Activated CD4-positive, alpha-beta memory T cell treated with anti-CD3 and anti-CD28 coated beads for 36 hours (primary cell): ENCODE data around the gene INTS11. TPM values are rescaled to one million over a fixed set of nuclear protein-coding genes. Genes with fewer than 3 reads are reported as not detected.
"Not testable (repeated sequence)": the region's sequence is repeated elsewhere in the genome, so short reads cannot be mapped to it uniquely, and the experiment has no call there.

Experiments
- CTCF ChIA-PET: fragments of 350-600 bp; sonication (Branson Sonifier 250); formaldehyde crosslinking; loops from one replicate; lab custom pipeline; 2021; ENCODE audit warnings: antibody characterized with exemption, inconsistent platforms; lab: Charles Lee
- POLR2A ChIA-PET: fragments of 350-600 bp; sonication (Branson Sonifier 250); formaldehyde crosslinking; loops from one replicate; lab custom pipeline; 2021; ENCODE audit warnings: antibody characterized with exemption; lab: Charles Lee
- DNase-seq: peaks from one replicate; pipeline ENCODE4 v3.0.0-alpha.2; 2020
- H3K27ac Mint-ChIP-seq: one replicate; pipeline ENCODE4 v1.8.0; 2021; ENCODE audit warnings: mixed read lengths
- H3K27me3 Mint-ChIP-seq: one replicate; pipeline ENCODE4 v1.8.0; 2021; ENCODE audit warnings: mixed read lengths
- H3K36me3 Mint-ChIP-seq: one replicate; pipeline ENCODE4 v1.8.0; 2021; ENCODE audit warnings: mixed read lengths
- H3K4me1 Mint-ChIP-seq: one replicate; pipeline ENCODE4 v1.8.0; 2021; ENCODE audit warnings: low read depth, mixed read lengths
- H3K4me3 Mint-ChIP-seq: one replicate; pipeline ENCODE4 v1.8.0; 2021; ENCODE audit warnings: mild to moderate bottlenecking, mixed read lengths
- H3K9me3 Mint-ChIP-seq: one replicate; pipeline ENCODE4 v1.8.0; 2021; ENCODE audit warnings: mixed read lengths
- intact Hi-C: fragments of 100-400 bp; cut with micrococcal nuclease; formaldehyde crosslinking; loops from one replicate; pipeline ENCODE4 v1.15.1; 2023
- total RNA-seq, 2 experiments: library from RNA; stranded (reverse); gene quantifications; one replicate each; pipeline ENCODE4 v1.2.3, GENCODE V29; 2021

Gene INTS11
- total RNA-seq, 2 experiments from 2014 or later = 107 to 120 TPM

DNA sequence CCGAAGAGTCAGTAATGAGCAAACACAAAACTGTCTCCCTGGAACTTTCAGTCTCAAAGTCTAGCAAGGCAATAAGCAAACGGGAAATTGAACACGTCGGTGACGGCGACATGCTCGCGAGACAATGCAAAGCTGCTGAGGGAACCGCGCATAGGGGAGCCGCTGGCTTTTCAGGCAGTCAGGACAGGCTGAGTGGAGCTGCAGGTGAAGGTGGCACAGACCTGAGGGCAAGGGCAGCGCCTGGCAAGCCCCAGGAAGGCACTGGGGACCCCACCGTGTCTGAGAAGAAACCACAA, 4.9 kb downstream of the INTS11 start:
- intact Hi-C loops = no loop called here
- Mint-ChIP-seq H3K9me3 (no peaks in the 10 kb centered on the region), H3K27me3 (no peaks in the 10 kb centered on the region), H3K4me1 (peaks cover 23% of the 10 kb centered on the region), H3K27ac (no peak overlapping the region), H3K4me3 (no peak overlapping the region), H3K36me3 (peaks cover 14% of the 10 kb centered on the region)
- ChIA-PET CTCF (no interaction called here), POLR2A (interaction anchor here (1.7 kb wide), 1 partner anchor 13 kb away, joined by 4 read pairs; no protein-coding TSS in a partner anchor)
- no peak for DNase-seq

DNA sequence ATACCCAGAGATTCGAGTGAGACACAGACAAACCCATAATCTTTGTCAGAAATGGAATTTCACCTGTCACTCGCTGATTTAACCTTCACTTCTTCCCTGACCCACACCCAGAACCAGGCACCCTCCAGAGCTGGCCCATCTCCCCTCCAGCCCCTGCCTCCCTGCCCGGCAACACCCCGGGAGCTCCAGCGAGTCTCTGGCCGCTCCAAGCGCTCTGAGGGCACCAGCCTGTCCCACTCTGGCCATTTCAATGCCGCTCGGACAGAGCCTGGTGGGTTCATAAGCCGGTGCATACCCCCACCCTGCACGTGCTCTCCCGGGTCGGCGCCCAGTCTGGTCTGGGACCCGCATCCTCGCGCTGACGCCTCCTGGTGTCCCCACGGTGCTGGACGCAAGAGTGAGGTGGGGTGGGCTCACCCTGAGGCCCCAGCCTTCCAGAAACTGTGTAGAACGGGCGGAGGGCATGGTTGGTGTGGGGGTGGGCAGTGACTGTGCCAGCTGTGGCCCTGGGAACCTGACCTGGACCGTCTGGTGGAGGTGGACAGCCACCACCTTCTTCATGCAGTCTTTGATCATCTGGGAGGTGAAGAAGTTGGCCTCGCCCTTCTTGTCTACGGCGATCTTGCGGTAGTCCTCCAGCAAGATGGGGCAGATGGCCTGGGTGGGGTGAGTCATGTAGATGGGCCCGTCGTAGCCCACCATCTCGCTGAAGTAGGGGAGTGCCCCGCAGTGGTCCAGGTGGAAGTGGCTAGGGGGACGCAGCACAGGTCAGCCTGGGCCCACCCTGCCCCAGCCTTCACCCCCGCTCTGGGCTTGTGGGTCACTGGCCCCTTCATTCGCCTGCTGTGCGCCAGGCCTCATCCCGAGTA, 5.4 kb downstream of the INTS11 start:
- no peak overlapping the region for H3K4me3 Mint-ChIP-seq
- H3K36me3 Mint-ChIP-seq = peaks cover 13% of the 10 kb centered on the region
- no peaks in the 10 kb centered on the region for H3K9me3 Mint-ChIP-seq
- H3K27ac Mint-ChIP-seq = no peak overlapping the region
- no peak for DNase-seq
- H3K4me1 Mint-ChIP-seq = peaks cover 21% of the 10 kb centered on the region
- CTCF ChIA-PET = no interaction called here
- intact Hi-C loops = no loop called here
- POLR2A ChIA-PET = interaction anchor here (1.7 kb wide), 1 partner anchor 13 kb away, joined by 4 read pairs; no protein-coding TSS in a partner anchor
- no peaks in the 10 kb centered on the region for H3K27me3 Mint-ChIP-seq

DNA sequence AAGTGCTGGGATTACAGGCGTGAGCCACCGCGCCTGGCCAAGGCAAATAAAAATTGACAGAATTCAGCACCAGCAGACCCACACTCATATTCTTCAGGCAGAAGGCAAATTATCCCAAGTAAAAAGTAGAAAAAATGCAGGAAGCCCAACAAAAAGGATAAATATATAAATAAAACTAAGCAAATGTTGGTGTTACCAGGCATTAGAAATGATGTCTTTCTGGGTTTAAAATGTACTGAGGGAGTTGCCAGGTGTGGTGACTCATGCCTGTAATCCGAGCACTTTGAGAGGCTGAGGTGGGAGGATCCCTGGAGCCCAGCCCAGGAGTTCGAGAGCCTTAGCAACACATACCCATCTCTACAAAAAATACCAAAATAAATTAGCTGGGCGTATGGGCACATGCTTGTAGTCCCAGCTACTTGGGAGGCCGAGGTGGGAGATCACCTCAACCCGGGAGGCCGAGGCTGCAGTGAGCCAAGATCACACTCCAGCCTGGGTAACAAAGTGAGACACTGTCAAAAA, 6.3 kb downstream of the INTS11 start:
- H3K27ac Mint-ChIP-seq = no peak overlapping the region
- peaks cover 18% of the 10 kb centered on the region for H3K36me3 Mint-ChIP-seq
- H3K27me3 Mint-ChIP-seq = no peaks in the 10 kb centered on the region
- no peaks in the 10 kb centered on the region for H3K9me3 Mint-ChIP-seq
- intact Hi-C loops = no loop called here
- H3K4me1 Mint-ChIP-seq = peaks cover 17% of the 10 kb centered on the region
- CTCF ChIA-PET = no interaction called here
- H3K4me3 Mint-ChIP-seq = no peak overlapping the region
- no peak for DNase-seq
- POLR2A ChIA-PET = no interaction called here

DNA sequence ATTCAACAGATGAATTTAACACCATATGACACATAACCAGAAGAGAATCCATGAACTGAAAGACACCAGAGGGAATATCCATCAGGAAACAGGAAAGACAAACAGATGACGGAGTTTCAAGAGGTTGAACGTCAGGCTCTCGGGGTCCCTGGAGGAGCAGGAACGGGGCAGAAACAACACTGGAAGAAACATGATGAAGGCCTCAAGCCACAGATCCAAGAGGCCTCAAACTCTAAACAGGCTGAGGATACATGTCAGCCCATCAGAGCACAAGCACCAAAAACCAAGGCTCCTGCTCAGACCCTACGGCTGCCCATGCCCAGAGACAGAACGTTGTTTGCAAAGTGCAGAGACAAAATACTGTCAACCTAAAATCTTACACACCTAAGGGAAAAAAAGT, 7.0 kb downstream of the INTS11 start:
- H3K4me1 Mint-ChIP-seq = peaks cover 12% of the 10 kb centered on the region
- ChIA-PET CTCF (no interaction called here), POLR2A (no interaction called here)
- H3K36me3 Mint-ChIP-seq = peaks cover 19% of the 10 kb centered on the region
- DNase-seq = no peak
- H3K27me3 Mint-ChIP-seq = no peaks in the 10 kb centered on the region
- H3K9me3 Mint-ChIP-seq = no peaks in the 10 kb centered on the region
- H3K27ac Mint-ChIP-seq = no peak overlapping the region
- intact Hi-C loops = no loop called here
- H3K4me3 Mint-ChIP-seq = no peak overlapping the region

DNA sequence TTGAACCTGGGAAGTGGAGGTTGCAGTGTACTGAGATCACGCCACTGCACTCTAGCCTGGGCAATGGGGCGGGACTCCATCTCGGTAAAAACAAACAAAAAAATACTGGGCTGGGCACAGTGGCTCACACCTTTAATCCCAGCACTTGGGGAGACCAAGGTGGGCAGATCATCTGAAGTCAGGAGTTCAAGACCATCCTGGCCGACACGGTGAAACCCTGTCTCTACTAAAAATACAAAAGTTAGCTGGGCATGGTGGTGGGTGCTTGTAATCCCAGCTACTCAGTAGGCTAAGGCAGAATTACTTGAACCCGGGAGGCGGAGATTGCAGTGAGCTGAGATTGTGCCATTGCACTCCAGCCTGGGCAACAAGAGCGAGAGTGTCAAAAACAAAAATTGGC, 8.3 kb downstream of the INTS11 start:
- DNase-seq, H3K9me3 Mint-ChIP-seq, H3K27ac Mint-ChIP-seq, H3K4me1 Mint-ChIP-seq, CTCF ChIA-PET, H3K27me3 Mint-ChIP-seq, POLR2A ChIA-PET, intact Hi-C loops, H3K4me3 Mint-ChIP-seq: not testable (repeated sequence)
- peaks cover 19% of the 10 kb centered on the region for H3K36me3 Mint-ChIP-seq

DNA sequence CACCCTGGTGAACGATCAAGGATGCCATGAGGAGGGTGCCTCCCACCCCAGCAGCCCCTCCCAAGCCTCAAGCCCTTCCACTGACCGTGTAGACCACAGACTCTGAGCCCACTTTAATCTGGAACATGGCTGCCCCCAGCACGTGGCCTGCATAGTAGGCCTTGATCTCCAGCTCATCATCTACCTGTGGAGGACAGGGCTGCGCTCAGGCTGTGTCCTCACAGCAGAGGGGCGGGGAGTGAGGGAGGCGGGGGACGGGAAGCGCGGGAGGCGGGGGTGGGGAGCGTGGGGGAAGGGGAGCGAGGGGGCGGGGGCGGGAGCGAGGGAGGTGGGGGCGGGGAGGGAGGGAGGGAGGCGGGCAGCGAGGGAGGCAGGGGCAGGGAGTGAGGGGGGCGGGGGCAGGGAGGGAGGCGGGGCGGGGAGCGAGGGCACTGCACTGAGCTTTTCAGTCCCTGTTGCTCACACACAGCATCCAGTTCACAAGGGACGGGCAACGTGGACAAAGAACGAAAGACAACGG, 9.0 kb downstream of the INTS11 start:
- POLR2A ChIA-PET = no interaction called here
- Mint-ChIP-seq H3K4me3 (no peak overlapping the region), H3K36me3 (peaks cover 22% of the 10 kb centered on the region), H3K4me1 (peaks cover 5% of the 10 kb centered on the region), H3K9me3 (no peaks in the 10 kb centered on the region), H3K27ac (no peak overlapping the region), H3K27me3 (no peaks in the 10 kb centered on the region)
- DNase-seq = no peak
- intact Hi-C loops = no loop called here
- CTCF ChIA-PET = interaction anchor here (1.1 kb wide), 1 partner anchor 56 kb away, joined by 3 read pairs; no protein-coding TSS in a partner anchor

DNA sequence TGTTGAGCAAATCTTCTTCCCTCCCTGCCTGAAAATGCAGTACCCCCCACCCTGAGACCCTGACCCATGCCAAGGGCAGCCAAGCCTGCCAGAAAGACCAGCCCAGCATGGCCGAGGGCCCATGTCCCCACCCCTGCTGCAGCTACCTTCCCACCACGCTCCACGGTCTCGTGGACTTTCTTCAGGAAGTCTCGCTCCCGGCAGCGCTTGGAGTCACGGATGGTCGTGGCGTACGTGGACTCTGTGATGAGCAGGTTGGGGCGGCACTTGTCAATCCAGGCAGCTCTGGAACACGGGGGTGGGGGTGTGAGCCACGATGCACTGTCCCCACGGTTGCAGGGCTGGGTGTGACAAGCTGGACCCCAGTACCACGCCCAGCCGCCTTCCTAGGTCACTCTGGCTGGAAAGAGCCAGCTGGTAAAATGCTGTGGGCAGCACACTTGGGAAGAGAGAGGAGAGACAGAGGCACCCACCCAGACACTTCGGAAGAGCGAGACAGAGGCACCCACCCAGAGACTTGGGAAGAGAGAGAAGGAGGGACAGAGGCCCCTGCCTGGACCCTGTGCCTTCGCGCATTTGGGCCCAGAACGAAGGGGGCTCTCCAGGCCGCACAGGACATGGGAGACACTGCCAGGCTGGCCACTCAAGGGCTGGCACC, 9.7 kb downstream of the INTS11 start:
- intact Hi-C loops = no loop called here
- POLR2A ChIA-PET = interaction anchor here (0.9 kb wide), 1 partner anchor 20 kb away, joined by 3 read pairs; no protein-coding TSS in a partner anchor
- CTCF ChIA-PET = interaction anchor here (1.1 kb wide), 1 partner anchor 56 kb away, joined by 3 read pairs; no protein-coding TSS in a partner anchor
- DNase-seq = no peak
- H3K4me3 Mint-ChIP-seq = no peak overlapping the region
- H3K4me1 Mint-ChIP-seq = peaks cover 3% of the 10 kb centered on the region
- H3K36me3 Mint-ChIP-seq = peaks cover 18% of the 10 kb centered on the region
- no peaks in the 10 kb centered on the region for H3K9me3 Mint-ChIP-seq
- no peak overlapping the region for H3K27ac Mint-ChIP-seq
- H3K27me3 Mint-ChIP-seq = no peaks in the 10 kb centered on the region

DNA sequence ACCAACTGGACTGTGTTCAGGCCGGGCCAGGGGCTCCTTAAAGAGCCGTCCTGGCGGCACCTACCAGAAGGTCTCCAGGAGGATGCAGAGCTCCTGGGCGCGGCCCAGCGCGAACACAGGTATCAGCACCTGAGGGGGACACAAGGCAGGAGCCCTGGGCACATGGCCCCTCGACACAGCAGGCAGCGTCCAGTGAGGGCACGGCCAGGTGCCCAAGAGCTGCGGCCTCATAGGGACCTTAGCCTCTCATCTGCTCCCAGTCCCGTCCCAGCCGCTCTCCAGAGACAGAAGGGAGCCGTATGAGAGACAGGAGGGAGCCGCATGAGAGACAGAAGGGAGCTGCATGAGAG, 10.2 kb downstream of the INTS11 start:
- Mint-ChIP-seq H3K4me3 (no peak overlapping the region), H3K27ac (no peak overlapping the region), H3K36me3 (peaks cover 15% of the 10 kb centered on the region), H3K9me3 (no peaks in the 10 kb centered on the region), H3K27me3 (no peaks in the 10 kb centered on the region), H3K4me1 (peaks cover 9% of the 10 kb centered on the region)
- POLR2A ChIA-PET = interaction anchor here (0.9 kb wide), 1 partner anchor 19 kb away, joined by 3 read pairs; no protein-coding TSS in a partner anchor
- intact Hi-C loops = no loop called here
- DNase-seq = no peak
- CTCF ChIA-PET = no interaction called here

DNA sequence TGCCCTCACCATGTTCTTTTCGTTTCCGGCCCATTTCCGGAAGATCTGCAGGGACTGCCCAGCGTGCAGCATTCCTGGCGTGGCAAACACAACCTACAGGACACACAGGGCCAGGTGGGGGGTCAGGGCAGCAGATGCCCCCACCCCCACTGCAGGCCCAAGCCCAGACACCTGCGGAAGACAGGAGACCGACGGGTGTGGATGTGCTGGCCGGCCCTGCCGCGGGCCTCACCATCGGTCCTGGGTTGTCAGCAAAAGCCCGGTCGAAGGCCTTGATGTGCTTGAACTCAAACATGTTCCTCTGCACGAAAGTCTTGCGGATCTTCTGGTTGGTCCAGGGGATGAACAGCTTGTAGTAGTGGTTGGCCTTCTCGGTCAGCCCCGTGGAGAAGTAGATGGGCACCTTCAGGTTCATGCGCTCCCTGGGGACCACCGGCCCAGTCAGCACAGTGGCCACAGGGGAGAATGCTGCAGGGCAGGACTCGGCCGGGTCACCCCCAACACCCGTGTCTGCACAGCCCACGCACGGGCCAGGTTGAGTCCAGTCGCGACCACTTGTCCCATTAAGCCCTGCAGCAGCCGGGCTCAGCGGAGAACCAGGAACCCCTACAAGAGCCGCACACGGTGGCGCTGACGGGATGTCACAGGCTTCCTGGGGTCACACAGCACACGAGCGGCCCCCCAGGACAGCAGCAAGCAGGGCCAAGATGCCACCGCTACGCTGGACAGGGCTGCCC, 10.8 kb downstream of the INTS11 start:
- ChIA-PET POLR2A (no interaction called here), CTCF (interaction anchor here (1.5 kb wide), 1 partner anchor 13 kb away, joined by 4 read pairs; no protein-coding TSS in a partner anchor)
- Mint-ChIP-seq H3K9me3 (no peaks in the 10 kb centered on the region), H3K27me3 (no peaks in the 10 kb centered on the region), H3K36me3 (peaks cover 14% of the 10 kb centered on the region), H3K4me1 (peaks cover 9% of the 10 kb centered on the region), H3K27ac (no peak overlapping the region), H3K4me3 (no peak overlapping the region)
- DNase-seq = no peak
- intact Hi-C loops = no loop called here

DNA sequence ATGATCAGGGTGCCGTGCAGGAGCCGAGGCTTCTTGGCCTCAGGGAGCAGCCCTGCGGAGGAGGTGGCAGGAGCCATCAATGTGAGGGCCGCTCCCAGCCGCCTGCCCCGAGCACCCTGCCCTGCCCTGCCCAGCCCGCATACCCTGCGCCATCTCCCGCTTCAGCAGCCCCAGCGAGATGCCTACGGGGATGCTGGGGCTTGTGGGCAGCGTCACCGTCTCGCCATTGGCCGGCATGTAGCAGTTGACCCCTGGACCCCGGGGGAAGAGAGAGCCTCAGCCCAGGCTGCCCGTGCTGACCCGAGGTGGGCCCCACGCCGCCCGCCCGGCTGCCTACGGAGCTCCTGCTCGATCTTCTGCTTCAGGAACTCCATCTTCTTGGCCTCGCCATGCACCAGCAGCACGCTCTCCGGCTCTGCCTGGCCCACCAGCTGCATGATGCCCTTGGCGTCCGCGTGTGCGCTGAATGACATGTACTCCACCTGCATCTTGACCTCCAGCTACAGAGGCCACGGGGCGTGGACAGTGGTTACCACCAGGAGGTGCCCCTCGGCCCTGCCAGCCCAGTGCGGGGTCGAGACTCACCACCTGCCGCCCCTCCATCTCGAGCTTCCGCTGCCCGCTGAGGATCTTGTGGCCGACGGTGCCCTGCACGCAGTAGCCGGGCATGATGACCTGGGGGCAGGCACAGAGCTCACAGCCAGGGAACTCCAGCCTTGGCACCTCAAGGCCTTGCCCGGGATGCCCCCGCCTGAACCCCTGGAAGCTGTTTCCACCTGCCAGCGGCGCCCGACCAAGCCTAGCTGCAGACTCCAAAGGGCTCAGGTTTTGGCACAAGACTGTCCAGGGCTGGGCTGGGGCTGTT, 11.8 kb downstream of the INTS11 start:
- POLR2A ChIA-PET = no interaction called here
- CTCF ChIA-PET = interaction anchor here (1.5 kb wide), 1 partner anchor 12 kb away, joined by 4 read pairs; no protein-coding TSS in a partner anchor
- Mint-ChIP-seq H3K4me1 (peaks cover 9% of the 10 kb centered on the region), H3K27me3 (no peaks in the 10 kb centered on the region), H3K27ac (no peak overlapping the region), H3K36me3 (peaks cover 14% of the 10 kb centered on the region), H3K9me3 (no peaks in the 10 kb centered on the region), H3K4me3 (no peak overlapping the region)
- intact Hi-C loops = no loop called here
- DNase-seq = no peak
